K562 (cell line): ENCODE measurements around the gene ANKDD1A. TPM values are rescaled to one million over a fixed set of nuclear protein-coding genes. Genes with fewer than 3 reads are reported as not detected.

Experiments used
- ATAC-seq: fragments of 200-7000 bp; cut with Tn5 transposase; 3 replicates; pipeline ENCODE4 v1.9.1; 2020; ENCODE audit warnings: moderate library complexity
- BruUV-seq: library from RNA; stranded (reverse); fragments of 400-500 nt; replicated peaks from 2 replicates; lab custom pipeline; 2021; lab: Mats Ljungman, UMichigan
- CTCF ChIA-PET: fragments of 300-600 bp; formaldehyde crosslinking; extraction: SDS; loops from one replicate; lab custom pipeline; 2021; ENCODE audit warnings: low intra/inter-chr PET ratio; lab: Yijun Ruan, JAX
- POLR2A ChIA-PET: fragments of 300-600, 350-650 bp; sonication (Branson Sonifier 250); formaldehyde crosslinking; extraction: SDS; loops from one replicate; lab custom pipeline; 2021; ENCODE audit warnings: antibody characterized with exemption, inconsistent platforms; lab: Yijun Ruan, JAX
- DNase-seq, 4 experiments: peaks; one replicate each; pipeline versions ENCODE4 v3.0.0 to v3.0.0-alpha.2; 2011 to 2018; ENCODE audit warnings: low spot score in 3 of 4, mixed read lengths in 3 of 4; ENCODE audit errors: extremely low read depth in 1 of 4
- FAIRE-seq: peaks from 2 replicates; lab custom pipeline; 2011; peaks lifted over from hg19 to GRCh38; lab: Jason Lieb, UNC
- H2AFZ ChIP-seq: 2 replicates; pipeline ENCODE4 v1.6.0; 2011; ENCODE audit warnings: low read depth, low read length, control low read depth, inconsistent platforms
- H3K27ac ChIP-seq: fragments of 200-600 bp; 3 replicates; pipeline ENCODE4 v1.8.0; 2011; ENCODE audit warnings: low read depth, mild to moderate bottlenecking, control low read depth, inconsistent platforms, low read length, moderate library complexity, mixed read lengths; ENCODE audit errors: extremely low read depth
- H3K27me3 ChIP-seq, 2 experiments: fragments of 300-600 bp in 1 of 2; 2 replicates in 1 of 2; 3 replicates in 1 of 2; pipeline versions ENCODE4 v1.6.0 to v1.8.0; 2011; ENCODE audit warnings: inconsistent platforms in 2 of 2, low read length in 2 of 2, mild to moderate bottlenecking in 1 of 2, mixed read lengths in 1 of 2, moderate library complexity in 1 of 2; ENCODE audit not compliant: control insufficient read depth in 2 of 2, insufficient read depth in 2 of 2
- H3K36me3 ChIP-seq: fragments of 300-600 bp; 3 replicates; pipeline ENCODE4 v1.8.0; 2011; ENCODE audit warnings: mild to moderate bottlenecking, low read length, inconsistent platforms; ENCODE audit not compliant: control insufficient read depth, insufficient read depth
- H3K4me1 ChIP-seq, 2 experiments: fragments of 200-600 bp in 1 of 2; replicated peaks in 1 of 2; 2 replicates in 1 of 2; 3 replicates in 1 of 2; pipeline versions ENCODE4 v1.5.1 to v1.8.0; 2011; ENCODE audit warnings: inconsistent platforms in 2 of 2, low read length in 2 of 2, mild to moderate bottlenecking in 1 of 2, mixed read lengths in 1 of 2, moderate library complexity in 1 of 2; ENCODE audit not compliant: control insufficient read depth in 2 of 2, insufficient read depth in 2 of 2
- H3K4me2 ChIP-seq: 2 replicates; pipeline ENCODE4 v1.6.1; 2011; ENCODE audit warnings: low read length, control low read depth, inconsistent platforms, mixed read lengths; ENCODE audit not compliant: insufficient read depth
- H3K4me3 ChIP-seq: fragments of 200-600 bp; sonication (generic), shearing (Covaris generic); 2 replicates; pipeline ENCODE4 v1.5.1; 2016; ENCODE audit warnings: control low read depth, inconsistent platforms
- H3K79me2 ChIP-seq: fragments of 200-600 bp; 3 replicates; pipeline ENCODE4 v1.8.0; 2011; ENCODE audit warnings: low read length, inconsistent platforms; ENCODE audit not compliant: control insufficient read depth, insufficient read depth
- H3K9ac ChIP-seq, 2 experiments: 2 replicates each; pipeline versions ENCODE4 v1.6.0 to v1.6.1; 2011; ENCODE audit warnings: low read depth in 2 of 2, low read length in 2 of 2, control low read depth in 1 of 2, inconsistent platforms in 1 of 2, mild to moderate bottlenecking in 1 of 2, mixed read lengths in 1 of 2; ENCODE audit not compliant: insufficient read depth in 1 of 2
- H3K9me1 ChIP-seq: one replicate; pipeline ENCODE4 v1.6.0; 2011; ENCODE audit warnings: inconsistent platforms, mild to moderate bottlenecking, low read length, moderate library complexity; ENCODE audit not compliant: control insufficient read depth, insufficient read depth
- H3K9me3 ChIP-seq: replicated peaks from 2 replicates; pipeline ENCODE4 v1.5.1; 2011; ENCODE audit warnings: low read depth, low read length, inconsistent platforms; ENCODE audit not compliant: control insufficient read depth, insufficient read depth
- H4K20me1 ChIP-seq: replicated peaks from 2 replicates; pipeline ENCODE4 v1.6.1; 2011; ENCODE audit warnings: low read length, inconsistent platforms, mixed read lengths; ENCODE audit not compliant: control insufficient read depth, insufficient read depth
- CBX1 ChIP-seq: sonication (generic); IDR thresholded peaks from 2 replicates; pipeline ENCODE4 v1.6.1; 2016; ENCODE audit warnings: antibody characterized with exemption, low read depth, mild to moderate bottlenecking
- ZNF589 ChIP-seq: fragments of 200-800 bp; sonication (Bioruptor generic); IDR thresholded peaks from 2 replicates; pipeline ENCODE4 v1.6.1; 2016; ENCODE audit warnings: low read depth, missing genetic modification characterization, missing compliant biosample characterization
- WGBS: fragments of 100-300 bp; shearing (Covaris generic); methylation state at CpG from one replicate; pipeline ENCODE4 v1.1.6; 2016; ENCODE audit warnings: low coverage, mixed read lengths; ENCODE audit not compliant: insufficient coverage; ENCODE audit errors: missing lambda C conversion rate; 5-methylcytosine and 5-hydroxymethylcytosine counted together
- in situ Hi-C: fragments of 300-500 bp; cut with MboI; formaldehyde crosslinking; loops from 4 replicates; pipeline ENCODE4 v1.15.0; 2018; ENCODE audit warnings: inconsistent platforms, mixed read lengths
- intact Hi-C: fragments of 100-400 bp; cut with micrococcal nuclease; formaldehyde crosslinking; loops from 2 replicates; pipeline ENCODE4 v1.14.2; 2022
- polyA plus RNA-seq, 8 experiments: library from polyadenylated mRNA; depleted of rRNA in 4 of 8; stranded (reverse) in 5 of 8; unstranded in 3 of 8; fragments of >200 nt; fragmentation: Nextera tagmentation in 2 of 8; fragmentation: Illumina TruSeq in 1 of 8; extraction: Ambion mirVana in 2 of 8; extraction: Trizol in 1 of 8; gene quantifications; 2 replicates each; pipeline versions ENCODE4 v1.2.1 to v1.2.3, GENCODE V29; 2011 to 2014; ENCODE audit warnings: inconsistent platforms in 1 of 8, missing spikeins in 1 of 8
- total RNA-seq, 7 experiments: library from RNA; depleted of rRNA in 6 of 7; stranded (reverse); fragments of >200 nt in 6 of 7; fragmentation: Illumina TruSeq in 2 of 7; extraction: Trizol in 2 of 7; gene quantifications; 2 replicates each; pipeline versions ENCODE4 v1.2.1 to v1.2.3, GENCODE V29; 2011 to 2021; ENCODE audit warnings: low replicate concordance in 1 of 7
- TF ChIP-seq, protein P1 (sequence below): fragments of 250-450 bp; sonication (Bioruptor Pico); IDR thresholded peaks from 2 replicates; pipeline ENCODE4 v1.9.0; 2021; ENCODE audit warnings: mild to moderate bottlenecking, inconsistent platforms
- TF ChIP-seq, protein P2 (sequence below): fragments of 200-800 bp; sonication (Bioruptor generic); IDR thresholded peaks from 2 replicates; pipeline ENCODE4 v1.6.1; 2016; ENCODE audit warnings: missing genetic modification characterization, missing compliant biosample characterization

ANKDD1A gene
- total and polyA plus RNA-seq, 9 of the 15 experiments (the other 6 are each of a cell fraction or from before 2014, with no cell fraction given) = 0.08 to 0.80 (median 0.43) TPM

DNA sequence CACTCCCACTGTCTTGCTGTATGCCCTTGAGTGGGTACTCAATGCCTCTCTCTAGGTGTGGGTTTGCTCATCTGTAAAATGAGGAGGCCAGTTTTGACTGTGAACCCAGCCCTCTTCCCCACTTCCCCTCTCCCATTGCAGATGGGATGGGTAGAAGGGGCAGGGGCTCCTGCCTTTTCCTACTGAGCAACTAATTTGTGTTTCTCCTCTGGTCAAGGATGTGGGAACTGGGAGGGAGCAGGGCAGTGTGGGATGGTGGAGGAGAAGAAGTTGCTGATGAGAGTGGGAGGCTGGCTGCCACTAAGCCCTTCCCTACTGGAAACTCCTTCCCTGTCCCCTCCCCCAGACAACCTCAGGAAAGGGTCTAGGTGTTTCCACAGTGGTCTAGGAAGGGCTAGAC is 20.1 kb upstream of the ANKDD1A start:
- POLR2A ChIA-PET = interaction anchor here (0.6 kb wide), 1 partner anchor 56 kb away, joined by 4 read pairs; no protein-coding TSS in a partner anchor
- Histone ChIP-seq H3K4me1 (peaks cover 21 to 22% of the 10 kb centered on the region in 2 experiments), H4K20me1 (no peaks in the 10 kb centered on the region), H3K27ac (no peak overlapping the region), H3K79me2 (no peaks in the 10 kb centered on the region), H3K9me1 (no peaks in the 10 kb centered on the region), H3K9me3 (no peaks in the 10 kb centered on the region), H3K4me3 (no peak overlapping the region), H2AFZ (no peak overlapping the region), H3K4me2 (no peak overlapping the region), H3K9ac (no peak overlapping the region), H3K27me3 (no peaks in the 10 kb centered on the region), H3K36me3 (no peaks in the 10 kb centered on the region)
- no TSS peak for BruUV-seq
- no peak for FAIRE-seq
- in situ Hi-C loops = no loop called here
- TF ChIP-seq, protein P1, sequence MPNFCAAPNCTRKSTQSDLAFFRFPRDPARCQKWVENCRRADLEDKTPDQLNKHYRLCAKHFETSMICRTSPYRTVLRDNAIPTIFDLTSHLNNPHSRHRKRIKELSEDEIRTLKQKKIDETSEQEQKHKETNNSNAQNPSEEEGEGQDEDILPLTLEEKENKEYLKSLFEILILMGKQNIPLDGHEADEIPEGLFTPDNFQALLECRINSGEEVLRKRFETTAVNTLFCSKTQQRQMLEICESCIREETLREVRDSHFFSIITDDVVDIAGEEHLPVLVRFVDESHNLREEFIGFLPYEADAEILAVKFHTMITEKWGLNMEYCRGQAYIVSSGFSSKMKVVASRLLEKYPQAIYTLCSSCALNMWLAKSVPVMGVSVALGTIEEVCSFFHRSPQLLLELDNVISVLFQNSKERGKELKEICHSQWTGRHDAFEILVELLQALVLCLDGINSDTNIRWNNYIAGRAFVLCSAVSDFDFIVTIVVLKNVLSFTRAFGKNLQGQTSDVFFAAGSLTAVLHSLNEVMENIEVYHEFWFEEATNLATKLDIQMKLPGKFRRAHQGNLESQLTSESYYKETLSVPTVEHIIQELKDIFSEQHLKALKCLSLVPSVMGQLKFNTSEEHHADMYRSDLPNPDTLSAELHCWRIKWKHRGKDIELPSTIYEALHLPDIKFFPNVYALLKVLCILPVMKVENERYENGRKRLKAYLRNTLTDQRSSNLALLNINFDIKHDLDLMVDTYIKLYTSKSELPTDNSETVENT (CRISPR knock-in tag) = no peak
- DNase-seq = no peak
- CTCF ChIA-PET = no interaction called here
- intact Hi-C loops = no loop called here
- no peak for ATAC-seq

DNA sequence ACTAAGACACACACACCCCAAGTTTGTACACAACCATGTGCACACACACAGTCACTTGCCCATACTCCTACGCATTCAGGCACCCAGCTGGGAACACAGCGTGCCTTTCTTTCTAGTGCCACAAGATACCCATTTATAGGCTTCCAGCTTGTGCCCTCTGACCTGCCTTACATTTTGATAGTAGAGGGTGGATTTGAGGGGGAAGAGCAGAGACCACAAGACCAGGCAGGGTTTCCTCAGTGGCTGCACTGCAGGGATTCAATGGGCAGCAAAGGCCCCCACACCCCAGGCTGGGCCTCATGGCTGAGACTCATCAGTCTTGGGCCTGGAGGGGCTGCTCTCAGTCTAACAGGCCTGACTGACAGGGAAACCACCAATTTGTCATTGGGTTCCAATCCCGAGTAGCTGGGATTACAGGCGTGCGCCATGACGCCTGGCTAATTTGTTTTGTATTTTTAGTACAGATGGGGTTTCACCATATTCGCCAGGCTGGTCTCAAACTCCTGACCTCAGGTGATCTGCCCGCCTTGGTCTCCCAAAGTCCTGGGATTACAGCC is 18.8 kb upstream of the ANKDD1A start:
- ATAC-seq (no peak), DNase-seq (no peak), FAIRE-seq (no peak)
- Histone ChIP-seq H2AFZ (peak overlapping the region; percentile 93), H3K79me2 (no peaks in the 10 kb centered on the region), H3K4me2 (no peak overlapping the region), H4K20me1 (no peaks in the 10 kb centered on the region), H3K27ac (no peak overlapping the region), H3K9me3 (no peaks in the 10 kb centered on the region), H3K9me1 (no peaks in the 10 kb centered on the region), H3K9ac (no peak overlapping the region), H3K27me3 (no peaks in the 10 kb centered on the region), H3K36me3 (no peaks in the 10 kb centered on the region), H3K4me1 (peaks cover 29 to 30% of the 10 kb centered on the region in 2 experiments), H3K4me3 (no peak overlapping the region)
- WGBS = 87% methylated on average over 8 of the region's 8 CpGs
- POLR2A ChIA-PET = interaction anchor here (0.7 to 1.6 kb wide), 4 partner anchors 10 to 412 kb away, joined by 3 to 7 read pairs (median 3); partner anchors contain the start of gene RNU5B-1
- intact Hi-C loops (no loop called here), in situ Hi-C loops (no loop called here)
- no TSS peak for BruUV-seq
- CTCF ChIA-PET = no interaction called here
- no peak for TF ChIP-seq ZNF589 (CRISPR knock-in tag)
- TF ChIP-seq, protein P2, sequence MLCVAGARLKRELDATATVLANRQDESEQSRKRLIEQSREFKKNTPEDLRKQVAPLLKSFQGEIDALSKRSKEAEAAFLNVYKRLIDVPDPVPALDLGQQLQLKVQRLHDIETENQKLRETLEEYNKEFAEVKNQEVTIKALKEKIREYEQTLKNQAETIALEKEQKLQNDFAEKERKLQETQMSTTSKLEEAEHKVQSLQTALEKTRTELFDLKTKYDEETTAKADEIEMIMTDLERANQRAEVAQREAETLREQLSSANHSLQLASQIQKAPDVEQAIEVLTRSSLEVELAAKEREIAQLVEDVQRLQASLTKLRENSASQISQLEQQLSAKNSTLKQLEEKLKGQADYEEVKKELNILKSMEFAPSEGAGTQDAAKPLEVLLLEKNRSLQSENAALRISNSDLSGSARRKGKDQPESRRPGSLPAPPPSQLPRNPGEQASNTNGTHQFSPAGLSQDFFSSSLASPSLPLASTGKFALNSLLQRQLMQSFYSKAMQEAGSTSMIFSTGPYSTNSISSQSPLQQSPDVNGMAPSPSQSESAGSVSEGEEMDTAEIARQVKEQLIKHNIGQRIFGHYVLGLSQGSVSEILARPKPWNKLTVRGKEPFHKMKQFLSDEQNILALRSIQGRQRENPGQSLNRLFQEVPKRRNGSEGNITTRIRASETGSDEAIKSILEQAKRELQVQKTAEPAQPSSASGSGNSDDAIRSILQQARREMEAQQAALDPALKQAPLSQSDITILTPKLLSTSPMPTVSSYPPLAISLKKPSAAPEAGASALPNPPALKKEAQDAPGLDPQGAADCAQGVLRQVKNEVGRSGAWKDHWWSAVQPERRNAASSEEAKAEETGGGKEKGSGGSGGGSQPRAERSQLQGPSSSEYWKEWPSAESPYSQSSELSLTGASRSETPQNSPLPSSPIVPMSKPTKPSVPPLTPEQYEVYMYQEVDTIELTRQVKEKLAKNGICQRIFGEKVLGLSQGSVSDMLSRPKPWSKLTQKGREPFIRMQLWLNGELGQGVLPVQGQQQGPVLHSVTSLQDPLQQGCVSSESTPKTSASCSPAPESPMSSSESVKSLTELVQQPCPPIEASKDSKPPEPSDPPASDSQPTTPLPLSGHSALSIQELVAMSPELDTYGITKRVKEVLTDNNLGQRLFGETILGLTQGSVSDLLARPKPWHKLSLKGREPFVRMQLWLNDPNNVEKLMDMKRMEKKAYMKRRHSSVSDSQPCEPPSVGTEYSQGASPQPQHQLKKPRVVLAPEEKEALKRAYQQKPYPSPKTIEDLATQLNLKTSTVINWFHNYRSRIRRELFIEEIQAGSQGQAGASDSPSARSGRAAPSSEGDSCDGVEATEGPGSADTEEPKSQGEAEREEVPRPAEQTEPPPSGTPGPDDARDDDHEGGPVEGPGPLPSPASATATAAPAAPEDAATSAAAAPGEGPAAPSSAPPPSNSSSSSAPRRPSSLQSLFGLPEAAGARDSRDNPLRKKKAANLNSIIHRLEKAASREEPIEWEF (CRISPR knock-in tag) = no peak
- no peak for TF ChIP-seq CBX1
